HG03432 (cell line): ENCODE results near the gene CLDN15.

Experiments
- ATAC-seq: cut with Tn5 transposase; IDR thresholded peaks from one replicate; pipeline ENCODE4 v1.9.1; 2021; ENCODE audit warnings: mild to moderate bottlenecking, moderate library complexity; ENCODE audit not compliant: unreplicated experiment

CLDN15 gene

GRCh38 chr7:101244375-101245146 is 7.0 kb upstream of the CLDN15 start, which contains the start of gene FIS1:
FIS1 (minus strand) TSS chr7:101245081; CDS start chr7:101245004, 77 bp downstream.
- ATAC-seq, result peak; percentile 94

GRCh38 chr7:101243646-101244374 is 6.2 kb upstream of the CLDN15 start:
- no peak for ATAC-seq

GRCh38 chr7:101241443-101242349 is 4.1 kb upstream of the CLDN15 start:
- ATAC-seq, result no peak

- ATAC-seq, result no peak
These were observed 3.4 kb upstream of the CLDN15 start for GRCh38 chr7:101241015-101241363.

- no peak for ATAC-seq
These were observed 2.8 kb upstream of the CLDN15 start for GRCh38 chr7:101240226-101241014.

- ATAC-seq, result no peak
These were observed 2.3 kb upstream of the CLDN15 start for GRCh38 chr7:101239951-101240220.

- ATAC-seq, result no peak
These were observed 1.8 kb upstream of the CLDN15 start for GRCh38 chr7:101239191-101239950.

- no peak for ATAC-seq
These were observed 902 bp upstream of the CLDN15 start for GRCh38 chr7:101238226-101239182.

GRCh38 chr7:101236292-101236835 is 1.2 kb downstream of the CLDN15 start:
- no peak for ATAC-seq

- no peak for ATAC-seq
These were observed 2.1 kb downstream of the CLDN15 start for GRCh38 chr7:101235522-101235921.

- no peak for ATAC-seq
These were observed 2.6 kb downstream of the CLDN15 start for GRCh38 chr7:101235050-101235449.

- no peak for ATAC-seq
These were observed 3.0 kb downstream of the CLDN15 start for GRCh38 chr7:101234636-101235035.

GRCh38 chr7:101233907-101234547 is 3.6 kb downstream of the CLDN15 start:
- no peak for ATAC-seq

GRCh38 chr7:101232141-101232850 is 5.3 kb downstream of the CLDN15 start:
- no peak for ATAC-seq

GRCh38 chr7:101231644-101232043 is 6.0 kb downstream of the CLDN15 start:
- ATAC-seq, result no peak

- no peak for ATAC-seq
These were observed 10.9 kb downstream of the CLDN15 start for GRCh38 chr7:101226721-101227120.

GRCh38 chr7:101225650-101226049 is 12.0 kb downstream of the CLDN15 start:
- no peak for ATAC-seq
